H1 (cell line): ENCODE results near the gene DLG1.

Experiments used
- ASH2L ChIP-seq: fragments of 200-600, 300-600 bp; sonication (generic); IDR thresholded peaks from one replicate; pipeline ENCODE4 v1.7.1; 2017; ENCODE audit warnings: low read length
- CTCF ChIP-seq, 3 experiments: IDR thresholded peaks; 1 replicate in 2 of 3; 2 replicates in 1 of 3; pipeline versions ENCODE4 v1.5.1 to v1.6.1; 2011; ENCODE audit warnings: low read length in 3 of 3, mild to moderate bottlenecking in 3 of 3, inconsistent platforms in 2 of 3, low read depth in 1 of 3, moderate library complexity in 1 of 3; ENCODE audit not compliant: insufficient read depth in 1 of 3; ENCODE audit errors: control extremely low read depth in 1 of 3
- E2F6 ChIP-seq: IDR thresholded peaks from 2 replicates; pipeline ENCODE4 v1.6.1; 2012; ENCODE audit warnings: inconsistent platforms
- EGR1 ChIP-seq: IDR thresholded peaks from 2 replicates; pipeline ENCODE4 v1.6.1; 2011; ENCODE audit warnings: low read depth, low read length, borderline replicate concordance
- KDM1A ChIP-seq: fragments of 200-600, 300-600 bp; sonication (generic); IDR thresholded peaks from 2 replicates; pipeline ENCODE4 v1.7.1; 2016; ENCODE audit warnings: mild to moderate bottlenecking, low read length, borderline replicate concordance
- NRF1 ChIP-seq: IDR thresholded peaks from 2 replicates; pipeline ENCODE4 v1.6.1; 2011; ENCODE audit warnings: mild to moderate bottlenecking, low read depth, low read length, improper control_type of control experiment
- POLR2AphosphoS5 ChIP-seq: IDR thresholded peaks from 2 replicates; pipeline ENCODE4 v1.6.1; 2011; ENCODE audit warnings: low read depth, low read length
- RFX5 ChIP-seq: IDR thresholded peaks from 2 replicates; pipeline ENCODE4 v1.6.1; 2011; ENCODE audit warnings: low read depth, low read length, improper control_type of control experiment, borderline replicate concordance
- SIRT6 ChIP-seq: IDR thresholded peaks from one replicate; pipeline ENCODE4 v1.7.1; 2012; ENCODE audit warnings: low read length, inconsistent platforms

- TF ChIP-seq EGR1: no peak
- TF ChIP-seq ASH2L: no peak
- TF ChIP-seq KDM1A: no peak
- TF ChIP-seq CTCF (IDR thresholded peaks at IDR 0.05; ENCODE audit: control extremely low read depth in 1 of 3, insufficient read depth in 1 of 3, low read depth in 1 of 3, low read length in 3 of 3): no peak
- no peak for TF ChIP-seq POLR2AphosphoS5
- TF ChIP-seq RFX5: no peak
- no peak for TF ChIP-seq SIRT6
- no peak for TF ChIP-seq E2F6
- no peak for TF ChIP-seq NRF1
These were observed 210.0 kb downstream of the DLG1 start for GRCh38 chr3:197088370-197088769.
